Fibroblast of villous mesenchyme (primary cell): ENCODE results near the gene ECHS1. TPM values are rescaled to one million over a fixed set of nuclear protein-coding genes. Genes with fewer than 3 reads are reported as not detected.
"Not testable (repeated sequence)": the region's sequence is repeated elsewhere in the genome, so short reads cannot be mapped to it uniquely, and the experiment has no call there.

ENCODE experiments used
- DNase-seq: peaks from one replicate; pipeline ENCODE4 v3.0.0-alpha.2; 2010; ENCODE audit warnings: low read depth
- H3K4me3 ChIP-seq: 2 replicates; pipeline ENCODE4 v1.5.1; 2011; ENCODE audit warnings: low read depth, mild to moderate bottlenecking, low read length
- CTCF ChIP-seq: IDR thresholded peaks from 2 replicates; pipeline ENCODE4 v1.5.1; 2012; ENCODE audit warnings: low read depth, mild to moderate bottlenecking, low read length; ENCODE audit not compliant: insufficient read depth
- total RNA-seq: library from RNA; depleted of rRNA; stranded (reverse); fragments of >200 nt; gene quantifications from 2 replicates; pipeline ENCODE4 v1.2.3, GENCODE V29; 2012

Gene ECHS1
- total RNA-seq, 1 donor, result 59.6 TPM

GRCh38 chr10:133326745-133327650, 46.2 kb downstream of the ECHS1 start:
- TF ChIP-seq CTCF, result no peak
- H3K4me3 ChIP-seq, result no peak overlapping the region
- DNase-seq, result peak; percentile 8

DNA sequence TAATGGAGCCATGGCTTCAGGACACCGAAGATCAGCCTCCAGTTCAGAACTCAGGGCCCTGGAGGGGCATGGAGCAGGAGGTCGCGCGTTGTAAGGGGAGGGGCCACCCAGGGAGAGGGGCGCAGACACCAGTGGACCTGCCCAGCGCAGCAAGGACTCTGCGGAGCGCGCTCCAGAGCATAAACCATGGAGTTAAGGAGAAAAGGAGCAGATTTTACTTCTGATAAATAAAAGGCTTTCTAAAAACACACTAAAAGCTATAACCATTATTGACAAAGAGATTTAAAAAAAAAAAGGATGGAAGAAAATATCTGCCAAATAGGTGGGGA, 47.0 kb downstream of the ECHS1 start:
- no peak for DNase-seq
- H3K4me3 ChIP-seq, result peak overlapping the region; percentile 59
- TF ChIP-seq CTCF, result no peak

DNA sequence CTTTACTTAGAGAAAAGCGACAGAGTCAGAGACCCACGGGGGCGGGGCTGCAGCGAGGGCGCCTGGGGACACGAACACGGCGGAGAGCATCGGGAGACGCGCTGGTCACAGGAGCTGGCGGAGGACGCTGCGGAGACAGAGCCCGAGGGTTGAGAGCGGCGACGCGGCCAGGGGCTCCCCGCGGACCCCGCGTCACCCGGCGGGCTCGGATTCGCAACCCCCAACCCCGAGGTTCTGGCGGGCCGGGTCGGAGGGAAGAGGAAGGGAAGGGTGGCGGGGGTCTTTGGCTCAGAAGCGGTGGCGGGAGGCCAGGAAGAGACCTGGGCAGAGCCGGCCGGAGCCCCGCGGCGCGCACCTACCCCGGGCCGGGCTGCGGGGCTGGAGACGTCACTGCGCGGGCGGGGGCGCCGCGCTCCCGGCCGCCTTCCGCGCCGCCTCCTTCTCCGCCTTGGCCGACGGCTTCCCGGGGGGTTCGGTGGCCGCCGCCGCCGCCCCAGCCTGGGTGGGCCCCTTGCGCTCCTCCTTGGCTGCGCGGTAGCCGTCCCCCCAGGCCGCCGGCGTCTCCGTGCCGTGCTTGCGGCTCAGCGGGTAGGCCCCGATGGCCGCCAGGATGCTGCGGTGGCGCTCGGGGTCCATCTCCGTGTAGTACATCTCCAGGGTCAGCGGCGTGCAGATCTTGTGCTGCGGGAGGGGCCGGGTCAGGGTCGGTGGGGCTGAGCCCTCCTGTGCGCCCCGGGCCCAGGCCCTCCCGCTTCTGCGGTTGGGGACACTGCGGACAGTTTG, 47.5 kb downstream of the ECHS1 start:
- TF ChIP-seq CTCF, result no peak
- H3K4me3 ChIP-seq, result peak overlapping the region; percentile 59
- peak; percentile 21 for DNase-seq

DNA sequence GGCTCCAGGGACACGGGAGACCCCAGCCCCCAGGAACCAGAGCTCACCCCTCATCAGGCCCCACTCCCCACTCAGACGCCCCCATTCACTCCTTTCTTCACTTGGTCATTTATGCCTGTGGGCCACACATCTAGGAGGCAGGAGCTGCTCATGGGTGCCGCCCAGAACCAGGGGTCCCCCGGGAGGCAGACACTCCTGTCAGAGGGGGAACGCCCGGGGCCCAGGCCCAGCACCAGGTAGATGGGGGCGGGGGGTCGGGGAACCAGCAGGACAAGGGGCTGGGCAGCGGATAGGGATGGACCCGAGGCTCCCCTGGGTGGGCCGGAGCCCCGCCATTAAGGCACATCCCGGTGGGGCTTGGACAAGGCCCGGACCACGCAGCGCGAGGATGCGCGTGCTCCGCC, 48.3 kb downstream of the ECHS1 start:
- no peak for TF ChIP-seq CTCF
- H3K4me3 ChIP-seq, result peak overlapping the region; percentile 59
- no peak for DNase-seq

- TF ChIP-seq CTCF, result no peak
- H3K4me3 ChIP-seq, result peak overlapping the region; percentile 58
- peak; percentile 76 for DNase-seq
Measured at GRCh38 chr10:133324198-133324792, 48.9 kb downstream of the ECHS1 start.

GRCh38 chr10:133322064-133322709, 51.0 kb downstream of the ECHS1 start:
- not testable (repeated sequence) for H3K4me3 ChIP-seq, DNase-seq

DNA sequence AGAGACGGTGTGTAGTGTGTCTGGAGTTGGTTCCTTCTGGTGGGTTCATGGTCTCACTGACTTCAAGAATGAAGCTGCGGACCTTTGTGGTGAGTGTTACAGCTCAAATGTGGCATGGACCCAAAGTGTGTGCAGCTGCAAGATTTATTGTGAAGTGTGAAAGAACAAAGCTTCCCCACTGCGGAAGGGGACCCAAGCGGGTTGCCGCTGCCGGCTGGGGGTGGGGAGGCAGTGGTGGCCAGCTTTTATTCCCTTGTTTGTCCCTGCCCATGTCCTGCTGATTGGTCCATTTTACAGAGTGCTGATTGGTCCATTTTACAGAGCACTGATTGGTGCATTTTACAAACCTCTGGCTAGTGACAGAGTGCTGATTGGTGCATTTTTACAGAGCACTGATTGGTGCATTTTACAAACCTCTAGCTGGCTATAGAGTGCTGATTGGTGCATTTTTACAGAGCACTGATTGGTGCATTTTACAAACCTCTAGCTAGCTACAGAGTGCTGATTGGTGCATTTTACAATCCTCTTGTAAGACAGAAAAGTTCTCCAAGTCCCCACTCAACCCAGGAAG, 52.2 kb downstream of the ECHS1 start:
- DNase-seq, H3K4me3 ChIP-seq: not testable (repeated sequence)
